IMR-90 (cell line): ENCODE results near the gene ATIC. TPM values are rescaled to one million over a fixed set of nuclear protein-coding genes. Genes with fewer than 3 reads are reported as not detected.
"Not testable (repeated sequence)": the region's sequence is repeated elsewhere in the genome, so short reads cannot be mapped to it uniquely, and the experiment has no call there.

Experiments
- ATAC-seq: fragments of 200-7000 bp; cut with Tn5 transposase; 2 replicates; pipeline ENCODE4 v1.9.1; 2020; ENCODE audit warnings: low read depth, mild to moderate bottlenecking, moderate library complexity
- BruUV-seq: library from RNA; stranded (reverse); fragments of 400-500 nt; replicated peaks from 2 replicates; lab custom pipeline; 2021; lab: Mats Ljungman, UMichigan
- CTCF ChIA-PET: fragments of 300-600 bp; formaldehyde crosslinking; extraction: SDS; loops from one replicate; lab custom pipeline; 2021; ENCODE audit warnings: antibody characterized with exemption; lab: Yijun Ruan, JAX
- POLR2A ChIA-PET: fragments of 300-600 bp; sonication (Branson Sonifier 250); formaldehyde crosslinking; loops from one replicate; lab custom pipeline; 2022; ENCODE audit warnings: antibody characterized with exemption; ENCODE audit not compliant: unreplicated experiment; lab: Charles Lee
- DNase-seq: peaks from one replicate; pipeline ENCODE4 v3.0.0; 2013
- H2AFZ ChIP-seq: replicated peaks from 2 replicates; pipeline ENCODE3; 2013; ENCODE audit warnings: low read length, mild to moderate bottlenecking; ENCODE audit not compliant: poor library complexity
- H2AK5ac ChIP-seq: 2 replicates; pipeline ENCODE4 v1.6.1; 2013; ENCODE audit warnings: low read depth, low read length, inconsistent platforms
- H2AK9ac ChIP-seq: replicated peaks from 2 replicates; pipeline ENCODE3; 2013; ENCODE audit warnings: mild to moderate bottlenecking, low read depth, low read length, moderate library complexity; ENCODE audit not compliant: poor library complexity
- H2BK120ac ChIP-seq: 2 replicates; pipeline ENCODE4 v1.6.1; 2013; ENCODE audit warnings: low read depth, low read length, inconsistent platforms
- H2BK15ac ChIP-seq: 3 replicates; pipeline ENCODE4 v1.6.1; 2013; ENCODE audit warnings: low read depth, low read length, inconsistent platforms
- H2BK20ac ChIP-seq: 2 replicates; pipeline ENCODE4 v1.6.1; 2013; ENCODE audit warnings: low read depth, mild to moderate bottlenecking, inconsistent platforms, low read length, moderate library complexity
- H2BK5ac ChIP-seq: 2 replicates; pipeline ENCODE4 v1.6.1; 2013; ENCODE audit warnings: mild to moderate bottlenecking, low read depth, low read length, inconsistent platforms; ENCODE audit not compliant: poor library complexity, severe bottlenecking
- H3K14ac ChIP-seq: replicated peaks from 2 replicates; pipeline ENCODE4 v1.6.1; 2013; ENCODE audit warnings: low read depth, low read length, inconsistent platforms
- H3K18ac ChIP-seq: 2 replicates; pipeline ENCODE4 v1.6.1; 2013; ENCODE audit warnings: low read depth, low read length, control low read depth
- H3K23ac ChIP-seq: 2 replicates; pipeline ENCODE4 v1.6.1; 2013; ENCODE audit warnings: low read depth, low read length, inconsistent platforms
- H3K27ac ChIP-seq: 2 replicates; pipeline ENCODE4 v1.5.1; 2013; ENCODE audit warnings: mild to moderate bottlenecking, control low read depth, low read length; ENCODE audit not compliant: insufficient read depth
- H3K27me3 ChIP-seq: 2 replicates; pipeline ENCODE4 v1.6.1; 2013; ENCODE audit warnings: low read length; ENCODE audit not compliant: control insufficient read depth, insufficient read depth
- H3K36me3 ChIP-seq: 2 replicates; pipeline ENCODE4 v1.6.1; 2013; ENCODE audit warnings: low read length, mixed read lengths; ENCODE audit not compliant: control insufficient read depth, insufficient read depth
- H3K4ac ChIP-seq: 2 replicates; pipeline ENCODE4 v1.6.1; 2013; ENCODE audit warnings: low read depth, low read length, inconsistent platforms
- H3K4me1 ChIP-seq: 2 replicates; pipeline ENCODE4 v1.6.1; 2013; ENCODE audit warnings: low read length, mixed read lengths; ENCODE audit not compliant: control insufficient read depth, insufficient read depth
- H3K4me2 ChIP-seq: 2 replicates; pipeline ENCODE4 v1.6.1; 2013; ENCODE audit warnings: low read depth, mild to moderate bottlenecking, control low read depth, low read length, moderate library complexity
- H3K4me3 ChIP-seq: 2 replicates; pipeline ENCODE4 v1.5.1; 2013; ENCODE audit warnings: low read depth, mild to moderate bottlenecking, control low read depth, low read length, moderate library complexity; ENCODE audit not compliant: insufficient read depth
- H3K56ac ChIP-seq: 2 replicates; pipeline ENCODE4 v1.6.1; 2013; ENCODE audit warnings: low read length, inconsistent platforms; ENCODE audit not compliant: insufficient read depth; ENCODE audit errors: extremely low read depth
- H3K79me1 ChIP-seq, 2 experiments: 2 replicates each; pipeline ENCODE4 v1.6.1; 2013; ENCODE audit warnings: low read length in 2 of 2, inconsistent platforms in 1 of 2, low read depth in 1 of 2
- H3K9ac ChIP-seq: 2 replicates; pipeline ENCODE4 v1.6.1; 2013; ENCODE audit warnings: low read depth, low read length, control low read depth
- H3K9me1 ChIP-seq: 2 replicates; pipeline ENCODE4 v1.6.1; 2013; ENCODE audit warnings: low read length, inconsistent platforms; ENCODE audit not compliant: insufficient read depth
- H3K9me3 ChIP-seq: 2 replicates; pipeline ENCODE4 v1.6.1; 2013; ENCODE audit warnings: low read length; ENCODE audit not compliant: control insufficient read depth, insufficient read depth
- H4K20me1 ChIP-seq: 2 replicates; pipeline ENCODE4 v1.6.1; 2013; ENCODE audit warnings: low read length, inconsistent platforms; ENCODE audit not compliant: insufficient read depth
- H4K5ac ChIP-seq: 2 replicates; pipeline ENCODE4 v1.6.1; 2013; ENCODE audit warnings: mild to moderate bottlenecking, low read depth, low read length, control low read depth
- H4K8ac ChIP-seq, 2 experiments: 2 replicates each; pipeline ENCODE4 v1.6.1; 2013; ENCODE audit warnings: low read depth in 2 of 2, low read length in 2 of 2, control low read depth in 1 of 2, inconsistent platforms in 1 of 2
- H4K91ac ChIP-seq: 2 replicates; pipeline ENCODE4 v1.6.1; 2013; ENCODE audit warnings: low read depth, low read length, inconsistent platforms; ENCODE audit not compliant: insufficient read depth
- WGBS, 2 experiments: methylation state at CpG; one replicate each; pipeline versions ENCODE4 v1.1.5 to v1.1.7; 2013; ENCODE audit warnings: missing lambda C conversion rate in 2 of 2; ENCODE audit not compliant: insufficient read length in 1 of 2; ENCODE audit errors: extremely low coverage in 2 of 2; 5-methylcytosine and 5-hydroxymethylcytosine counted together
- dilution Hi-C: fragments of 300-500 bp; cut with HindIII; formaldehyde crosslinking; loops from one replicate; pipeline ENCODE4 v1.14.3; 2018; ENCODE audit warnings: low sequenced_read_pairs; ENCODE audit not compliant: unreplicated experiment
- in situ Hi-C: fragments of 300-500 bp; cut with MboI; formaldehyde crosslinking; loops from 3 replicates; pipeline ENCODE4 v1.14.3; 2019; ENCODE audit warnings: low sequenced_read_pairs, inconsistent platforms, mixed read lengths
- intact Hi-C: fragments of 100-400 bp; cut with micrococcal nuclease; formaldehyde crosslinking; loops from 2 replicates; pipeline ENCODE4 v1.10.0; 2022
- polyA plus RNA-seq, 3 experiments: library from polyadenylated mRNA; depleted of rRNA; stranded (reverse); fragments of >200 nt; gene quantifications; 2 replicates each; pipeline ENCODE4 v1.2.3, GENCODE V29; 2012; ENCODE audit warnings: low replicate concordance in 1 of 3
- total RNA-seq: library from RNA; depleted of rRNA; stranded (reverse); fragments of >200 nt; gene quantifications from 2 replicates; pipeline ENCODE4 v1.2.3, GENCODE V29; 2012

The ATIC gene
- total and polyA plus RNA-seq, 2 of the 4 experiments (the other 2 are of a cell fraction): 30.5 to 101 TPM

GRCh38 chr2:215360059-215360458 is 48.2 kb downstream of the ATIC start:
- H3K9ac ChIP-seq, H2BK15ac ChIP-seq, POLR2A ChIA-PET, H3K79me1 ChIP-seq, H3K23ac ChIP-seq, H3K4me3 ChIP-seq, H2AK5ac ChIP-seq, H3K4ac ChIP-seq, H3K9me3 ChIP-seq, H3K27me3 ChIP-seq, H4K8ac ChIP-seq, H3K27ac ChIP-seq, dilution Hi-C loops, intact Hi-C loops, H2BK20ac ChIP-seq, H4K5ac ChIP-seq, BruUV-seq, H2AFZ ChIP-seq, H2BK5ac ChIP-seq, H3K18ac ChIP-seq, H4K91ac ChIP-seq, H2BK120ac ChIP-seq, H3K56ac ChIP-seq, in situ Hi-C loops, H2AK9ac ChIP-seq, H3K4me1 ChIP-seq, H3K4me2 ChIP-seq, ATAC-seq, H3K14ac ChIP-seq, CTCF ChIA-PET, H3K9me1 ChIP-seq: not testable (repeated sequence)
- H3K36me3 ChIP-seq: peaks cover 43% of the 10 kb centered on the region
- no CpG with 5 or more reads among the region's 3 CpGs for WGBS, 2 experiments
- peak; percentile 10 for DNase-seq
- peaks cover 18% of the 10 kb centered on the region for H4K20me1 ChIP-seq
